ENCODE results near the gene INF2. TPM values are rescaled to one million over a fixed set of nuclear protein-coding genes. Genes with fewer than 3 reads are reported as not detected.

INF2 gene
- total and polyA plus RNA-seq, 9 of the 15 experiments (the other 6 are each of a cell fraction or from before 2014, with no cell fraction given) = 0.56 to 31.3 (median 7.8) TPM

GRCh38 chr14:104657101-104657524 lies 32.3 kb upstream of the INF2 start (continued):
- TF ChIP-seq, protein P1, sequence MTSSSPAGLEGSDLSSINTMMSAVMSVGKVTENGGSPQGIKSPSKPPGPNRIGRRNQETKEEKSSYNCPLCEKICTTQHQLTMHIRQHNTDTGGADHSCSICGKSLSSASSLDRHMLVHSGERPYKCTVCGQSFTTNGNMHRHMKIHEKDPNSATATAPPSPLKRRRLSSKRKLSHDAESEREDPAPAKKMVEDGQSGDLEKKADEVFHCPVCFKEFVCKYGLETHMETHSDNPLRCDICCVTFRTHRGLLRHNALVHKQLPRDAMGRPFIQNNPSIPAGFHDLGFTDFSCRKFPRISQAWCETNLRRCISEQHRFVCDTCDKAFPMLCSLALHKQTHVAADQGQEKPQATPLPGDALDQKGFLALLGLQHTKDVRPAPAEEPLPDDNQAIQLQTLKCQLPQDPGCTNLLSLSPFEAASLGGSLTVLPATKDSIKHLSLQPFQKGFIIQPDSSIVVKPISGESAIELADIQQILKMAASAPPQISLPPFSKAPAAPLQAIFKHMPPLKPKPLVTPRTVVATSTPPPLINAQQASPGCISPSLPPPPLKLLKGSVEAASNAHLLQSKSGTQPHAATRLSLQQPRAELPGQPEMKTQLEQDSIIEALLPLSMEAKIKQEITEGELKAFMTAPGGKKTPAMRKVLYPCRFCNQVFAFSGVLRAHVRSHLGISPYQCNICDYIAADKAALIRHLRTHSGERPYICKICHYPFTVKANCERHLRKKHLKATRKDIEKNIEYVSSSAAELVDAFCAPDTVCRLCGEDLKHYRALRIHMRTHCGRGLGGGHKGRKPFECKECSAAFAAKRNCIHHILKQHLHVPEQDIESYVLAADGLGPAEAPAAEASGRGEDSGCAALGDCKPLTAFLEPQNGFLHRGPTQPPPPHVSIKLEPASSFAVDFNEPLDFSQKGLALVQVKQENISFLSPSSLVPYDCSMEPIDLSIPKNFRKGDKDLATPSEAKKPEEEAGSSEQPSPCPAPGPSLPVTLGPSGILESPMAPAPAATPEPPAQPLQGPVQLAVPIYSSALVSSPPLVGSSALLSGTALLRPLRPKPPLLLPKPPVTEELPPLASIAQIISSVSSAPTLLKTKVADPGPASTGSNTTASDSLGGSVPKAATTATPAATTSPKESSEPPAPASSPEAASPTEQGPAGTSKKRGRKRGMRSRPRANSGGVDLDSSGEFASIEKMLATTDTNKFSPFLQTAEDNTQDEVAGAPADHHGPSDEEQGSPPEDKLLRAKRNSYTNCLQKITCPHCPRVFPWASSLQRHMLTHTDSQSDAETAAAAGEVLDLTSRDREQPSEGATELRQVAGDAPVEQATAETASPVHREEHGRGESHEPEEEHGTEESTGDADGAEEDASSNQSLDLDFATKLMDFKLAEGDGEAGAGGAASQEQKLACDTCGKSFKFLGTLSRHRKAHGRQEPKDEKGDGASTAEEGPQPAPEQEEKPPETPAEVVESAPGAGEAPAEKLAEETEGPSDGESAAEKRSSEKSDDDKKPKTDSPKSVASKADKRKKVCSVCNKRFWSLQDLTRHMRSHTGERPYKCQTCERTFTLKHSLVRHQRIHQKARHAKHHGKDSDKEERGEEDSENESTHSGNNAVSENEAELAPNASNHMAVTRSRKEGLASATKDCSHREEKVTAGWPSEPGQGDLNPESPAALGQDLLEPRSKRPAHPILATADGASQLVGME (CRISPR knock-in tag; IDR thresholded peaks at IDR 0.05) = no peak
- TF ChIP-seq BRF2 (IDR thresholded peaks at IDR 0.05; ENCODE audit: borderline replicate concordance, insufficient read depth, insufficient read length) (no peak), PREB (CRISPR knock-in tag; IDR thresholded peaks at IDR 0.05) (no peak), CCNT2 (IDR thresholded peaks at IDR 0.05; ENCODE audit: borderline replicate concordance, extremely low read depth, insufficient read length, low read depth, low read length) (no peak), MIER1 (IDR thresholded peaks at IDR 0.05; ENCODE audit: low read depth) (no peak)
- TF ChIP-seq, protein P2, sequence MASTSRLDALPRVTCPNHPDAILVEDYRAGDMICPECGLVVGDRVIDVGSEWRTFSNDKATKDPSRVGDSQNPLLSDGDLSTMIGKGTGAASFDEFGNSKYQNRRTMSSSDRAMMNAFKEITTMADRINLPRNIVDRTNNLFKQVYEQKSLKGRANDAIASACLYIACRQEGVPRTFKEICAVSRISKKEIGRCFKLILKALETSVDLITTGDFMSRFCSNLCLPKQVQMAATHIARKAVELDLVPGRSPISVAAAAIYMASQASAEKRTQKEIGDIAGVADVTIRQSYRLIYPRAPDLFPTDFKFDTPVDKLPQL (IDR thresholded peaks at IDR 0.05; ENCODE audit: extremely low read depth, insufficient read length) = no peak

Data from K562 (cell line).